HEK293 (cell line): ENCODE measurements around the gene CCDC187.

Source experiments
- PRDM1 ChIP-seq: fragments of 450-650 bp; formaldehyde crosslinking; IDR thresholded peaks from 2 replicates; pipeline ENCODE4; 2016; ENCODE audit warnings: missing biosample characterization, missing genetic modification characterization
- ZFP69B ChIP-seq: fragments of 450-650 bp; formaldehyde crosslinking; IDR thresholded peaks from 2 replicates; pipeline ENCODE4 v1.5.1; 2016; ENCODE audit warnings: missing biosample characterization, missing genetic modification characterization
- ZNF24 ChIP-seq: fragments of 450-650 bp; formaldehyde crosslinking; IDR thresholded peaks from 2 replicates; pipeline ENCODE4 v1.5.1; 2016; ENCODE audit warnings: missing biosample characterization, missing genetic modification characterization
- ZNF514 ChIP-seq: fragments of 450-650 bp; formaldehyde crosslinking; IDR thresholded peaks from 2 replicates; pipeline ENCODE4 v1.5.1; 2016; ENCODE audit warnings: missing biosample characterization, missing genetic modification characterization
- TF ChIP-seq, protein P1 (sequence below): fragments of 450-650 bp; formaldehyde crosslinking; IDR thresholded peaks from 2 replicates; pipeline ENCODE4 v1.5.1; 2016; ENCODE audit warnings: missing biosample characterization, missing genetic modification characterization

DNA sequence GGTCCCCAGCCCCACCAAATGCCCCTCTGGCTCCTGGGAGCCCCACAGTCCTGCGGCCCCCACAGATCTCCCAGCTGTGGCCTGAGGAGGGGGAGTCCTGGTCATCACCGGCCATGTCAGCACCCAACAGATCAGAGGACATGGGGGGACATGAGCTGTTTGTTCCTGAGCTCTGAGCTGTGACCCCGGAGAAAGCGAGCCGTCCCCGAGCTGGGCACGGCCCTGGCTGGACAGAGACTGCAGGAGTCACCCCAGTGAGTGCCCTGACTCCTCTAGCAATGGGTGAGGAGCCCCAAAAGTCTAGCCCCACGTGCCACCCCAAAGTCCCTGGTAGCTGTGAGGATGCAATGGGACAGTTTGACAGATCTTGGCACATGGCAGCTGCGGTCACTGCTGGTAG, 25.7 kb downstream of the CCDC187 start:
- no peak for TF ChIP-seq ZNF24 (tag by site-specific recombination)
- TF ChIP-seq PRDM1 (tag by site-specific recombination), result no peak
- TF ChIP-seq ZFP69B (tag by site-specific recombination), result no peak
- TF ChIP-seq ZNF514, result no peak
- TF ChIP-seq, protein P1, sequence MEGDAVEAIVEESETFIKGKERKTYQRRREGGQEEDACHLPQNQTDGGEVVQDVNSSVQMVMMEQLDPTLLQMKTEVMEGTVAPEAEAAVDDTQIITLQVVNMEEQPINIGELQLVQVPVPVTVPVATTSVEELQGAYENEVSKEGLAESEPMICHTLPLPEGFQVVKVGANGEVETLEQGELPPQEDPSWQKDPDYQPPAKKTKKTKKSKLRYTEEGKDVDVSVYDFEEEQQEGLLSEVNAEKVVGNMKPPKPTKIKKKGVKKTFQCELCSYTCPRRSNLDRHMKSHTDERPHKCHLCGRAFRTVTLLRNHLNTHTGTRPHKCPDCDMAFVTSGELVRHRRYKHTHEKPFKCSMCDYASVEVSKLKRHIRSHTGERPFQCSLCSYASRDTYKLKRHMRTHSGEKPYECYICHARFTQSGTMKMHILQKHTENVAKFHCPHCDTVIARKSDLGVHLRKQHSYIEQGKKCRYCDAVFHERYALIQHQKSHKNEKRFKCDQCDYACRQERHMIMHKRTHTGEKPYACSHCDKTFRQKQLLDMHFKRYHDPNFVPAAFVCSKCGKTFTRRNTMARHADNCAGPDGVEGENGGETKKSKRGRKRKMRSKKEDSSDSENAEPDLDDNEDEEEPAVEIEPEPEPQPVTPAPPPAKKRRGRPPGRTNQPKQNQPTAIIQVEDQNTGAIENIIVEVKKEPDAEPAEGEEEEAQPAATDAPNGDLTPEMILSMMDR (tag by site-specific recombination), result no peak
